Measurements from ENCODE around the gene LGR4.

The LGR4 gene

GRCh38 chr11:27402450-27402849 lies 70.1 kb downstream of the LGR4 start:
- DNase-seq (ENCODE audit: low read depth) = no peak

- DNase-seq (ENCODE audit: low read depth) = no peak
These were observed 70.7 kb downstream of the LGR4 start for GRCh38 chr11:27401833-27402316.

- DNase-seq (ENCODE audit: low read depth) = no peak
These were observed 71.2 kb downstream of the LGR4 start for GRCh38 chr11:27401280-27401832.

- no peak for DNase-seq (ENCODE audit: low read depth)
These were observed 74.2 kb downstream of the LGR4 start for GRCh38 chr11:27398400-27398770.

GRCh38 chr11:27397624-27398399 lies 74.8 kb downstream of the LGR4 start:
- no peak for DNase-seq (ENCODE audit: low read depth)

GRCh38 chr11:27396259-27396839 lies 76.2 kb downstream of the LGR4 start:
- no peak for DNase-seq (ENCODE audit: low read depth)

- DNase-seq (ENCODE audit: low read depth) = peak; percentile 72
These were observed 76.9 kb downstream of the LGR4 start for GRCh38 chr11:27395556-27396258.

GRCh38 chr11:27394781-27395228 lies 77.8 kb downstream of the LGR4 start:
- DNase-seq (ENCODE audit: low read depth) = no peak

GRCh38 chr11:27392278-27393114 lies 80.1 kb downstream of the LGR4 start:
- DNase-seq (ENCODE audit: low read depth) = peak; percentile 97

GRCh38 chr11:27391331-27392015 lies 81.1 kb downstream of the LGR4 start:
- peak; percentile 28 for DNase-seq (ENCODE audit: low read depth)

- DNase-seq (ENCODE audit: low read depth) = peak; percentile 80
These were observed 82.0 kb downstream of the LGR4 start for GRCh38 chr11:27390318-27391295.

GRCh38 chr11:27388869-27389268 lies 83.7 kb downstream of the LGR4 start:
- DNase-seq (ENCODE audit: low read depth) = peak; percentile 74

GRCh38 chr11:27388001-27388400 lies 84.6 kb downstream of the LGR4 start:
- no peak for DNase-seq (ENCODE audit: low read depth)

- DNase-seq (ENCODE audit: low read depth) = no peak
These were observed 85.2 kb downstream of the LGR4 start for GRCh38 chr11:27387362-27387761.

GRCh38 chr11:27386181-27386845 lies 86.3 kb downstream of the LGR4 start:
- DNase-seq (ENCODE audit: low read depth) = no peak

- peak; percentile 78 for DNase-seq (ENCODE audit: low read depth)
These were observed 87.3 kb downstream of the LGR4 start for GRCh38 chr11:27385245-27385644.

GRCh38 chr11:27384227-27384626 lies 88.4 kb downstream of the LGR4 start:
- DNase-seq (ENCODE audit: low read depth) = no peak

GRCh38 chr11:27383645-27384044 lies 88.9 kb downstream of the LGR4 start:
- DNase-seq (ENCODE audit: low read depth) = no peak

GRCh38 chr11:27381238-27381666 lies 91.3 kb downstream of the LGR4 start:
- DNase-seq (ENCODE audit: low read depth) = no peak

All from amniotic epithelial cell (primary cell).